GM12878 (cell line): ENCODE measurements around the gene TRIP6. TPM values are rescaled to one million over a fixed set of nuclear protein-coding genes. Genes with fewer than 3 reads are reported as not detected.

Source experiments
- ATF3 ChIP-seq: IDR thresholded peaks from 2 replicates; pipeline ENCODE4 v1.6.1; 2011; ENCODE audit warnings: low read depth, mild to moderate bottlenecking, low read length, moderate library complexity, borderline replicate concordance; ENCODE audit errors: extremely low read depth
- ATF7 ChIP-seq: fragments of 450-650 bp; IDR thresholded peaks from 2 replicates; pipeline ENCODE4 v1.6.1; 2016; ENCODE audit warnings: low read depth, mild to moderate bottlenecking
- CHD1 ChIP-seq: IDR thresholded peaks from 2 replicates; pipeline ENCODE4 v1.6.1; 2012; ENCODE audit warnings: low read depth, low read length, improper control_type of control experiment
- EP300 ChIP-seq, 2 experiments: fragments of 150-350 bp in 1 of 2; IDR thresholded peaks; 2 replicates each; pipeline ENCODE4 v1.6.1; 2011 to 2012; ENCODE audit warnings: low read depth in 2 of 2, low read length in 2 of 2, borderline replicate concordance in 1 of 2, improper control_type of control experiment in 1 of 2, inconsistent platforms in 1 of 2; ENCODE audit not compliant: control insufficient read depth in 1 of 2
- ESRRA ChIP-seq: IDR thresholded peaks from 2 replicates; pipeline ENCODE4 v1.6.1; 2012; ENCODE audit warnings: mild to moderate bottlenecking, low read length, improper control_type of control experiment
- IRF3 ChIP-seq: fragments of 450-650 bp; IDR thresholded peaks from 2 replicates; pipeline ENCODE4 v1.6.1; 2014; ENCODE audit warnings: mild to moderate bottlenecking
- IRF4 ChIP-seq: IDR thresholded peaks from 2 replicates; pipeline ENCODE4 v1.6.1; 2011; ENCODE audit warnings: low read depth, low read length
- MEF2B ChIP-seq: fragments of 450-650 bp; IDR thresholded peaks from 2 replicates; pipeline ENCODE4 v1.6.1; 2018; ENCODE audit warnings: mild to moderate bottlenecking, moderate library complexity; ENCODE audit not compliant: partially characterized antibody, poor library complexity, severe bottlenecking
- NKRF ChIP-seq: fragments of 450-650 bp; conservative IDR thresholded peaks from 2 replicates; pipeline ENCODE4 v1.6.1; 2017; ENCODE audit warnings: mild to moderate bottlenecking, moderate library complexity
- NR2C2 ChIP-seq: IDR thresholded peaks from 2 replicates; pipeline ENCODE4 v1.6.1; 2011; ENCODE audit warnings: borderline replicate concordance, low read depth; ENCODE audit not compliant: control insufficient read depth, insufficient read length
- NR2F1 ChIP-seq: fragments of 450-650 bp; conservative IDR thresholded peaks from 2 replicates; pipeline ENCODE4 v1.6.1; 2017; ENCODE audit warnings: mild to moderate bottlenecking
- RUNX3 ChIP-seq: IDR thresholded peaks from 2 replicates; pipeline ENCODE4 v1.6.1; 2012; ENCODE audit warnings: low read length, inconsistent platforms
- SUZ12 ChIP-seq: fragments of 200-600 bp; sonication (generic); IDR thresholded peaks from one replicate; pipeline ENCODE4 v1.6.1; 2018; ENCODE audit warnings: antibody characterized with exemption, mild to moderate bottlenecking; ENCODE audit not compliant: unreplicated experiment
- TARDBP ChIP-seq: IDR thresholded peaks from 2 replicates; pipeline ENCODE4 v1.6.1; 2016; ENCODE audit warnings: borderline replicate concordance
- TCF7 ChIP-seq: IDR thresholded peaks from 2 replicates; pipeline ENCODE4 v1.6.1; 2014; ENCODE audit warnings: antibody characterized with exemption, borderline replicate concordance
- ZNF24 ChIP-seq: fragments of 450-650 bp; IDR thresholded peaks from 2 replicates; pipeline ENCODE4 v1.6.1; 2017; ENCODE audit warnings: antibody characterized with exemption, mild to moderate bottlenecking
- ZNF687 ChIP-seq: fragments of 450-650 bp; IDR thresholded peaks from 2 replicates; pipeline ENCODE4 v1.6.1; 2017; ENCODE audit warnings: mild to moderate bottlenecking, moderate library complexity
- polyA plus RNA-seq, 11 experiments: library from polyadenylated mRNA; depleted of rRNA in 4 of 11; unstranded in 6 of 11; stranded (reverse) in 5 of 11; fragments of >200 nt; fragmentation: Nextera tagmentation in 4 of 11; fragmentation: Illumina TruSeq in 1 of 11; extraction: Ambion mirVana in 4 of 11; extraction: Trizol in 1 of 11; gene quantifications; 1 replicate in 1 of 11; 2 replicates in 10 of 11; pipeline versions ENCODE4 v1.2.1 to v1.2.3, GENCODE V29; 2011 to 2016; ENCODE audit warnings: inconsistent platforms in 2 of 11, missing spikeins in 2 of 11, low read depth in 1 of 11
- total RNA-seq, 4 experiments: library from RNA; depleted of rRNA in 3 of 4; stranded (reverse); fragments of >200 nt in 3 of 4; fragmentation: Illumina TruSeq in 1 of 4; extraction: Trizol in 1 of 4; gene quantifications; 2 replicates each; pipeline versions ENCODE4 v1.2.1 to v1.2.3, GENCODE V29; 2013 to 2021

The TRIP6 gene
- total and polyA plus RNA-seq, 10 of the 15 experiments (the other 5 are each of a cell fraction or from before 2014, with no cell fraction given), result 2.5 to 47.4 (median 25.5) TPM

GRCh38 chr7:100887516-100888290, 20.5 kb downstream of the TRIP6 start (continued):
- peak; percentile 95 for TF ChIP-seq ZNF687
- TF ChIP-seq ZNF24, result no peak
- TF ChIP-seq TCF7, result no peak
- no peak for TF ChIP-seq RUNX3
- no peak for TF ChIP-seq ATF3
- no peak for TF ChIP-seq ESRRA
- no peak for TF ChIP-seq CHD1
- 0 out of 4 replicates have a peak, but pooled peaks of 1 of the 2 experiments have one; percentile 47 for TF ChIP-seq EP300 (IDR thresholded peaks at IDR 0.05; ENCODE audit: borderline replicate concordance in 1 of 2, control insufficient read depth in 1 of 2, low read depth in 2 of 2, low read length in 2 of 2)
- TF ChIP-seq IRF3, result no peak
- peak; percentile 34; the same call in 1 of the 2 replicates for TF ChIP-seq NR2F1
- peak; percentile 21 for TF ChIP-seq MEF2B
- peak; percentile 13; the same call in 1 of the 2 replicates for TF ChIP-seq ATF7
- no peak for TF ChIP-seq NKRF
- TF ChIP-seq IRF4, result 0 out of 2 replicates have a peak, but pooled peaks have one; percentile 50
- TF ChIP-seq SUZ12, result no peak
- TF ChIP-seq TARDBP, result no peak
- no peak for TF ChIP-seq NR2C2
